Measurements from ENCODE around the gene SHOX.

Gene SHOX

DNA sequence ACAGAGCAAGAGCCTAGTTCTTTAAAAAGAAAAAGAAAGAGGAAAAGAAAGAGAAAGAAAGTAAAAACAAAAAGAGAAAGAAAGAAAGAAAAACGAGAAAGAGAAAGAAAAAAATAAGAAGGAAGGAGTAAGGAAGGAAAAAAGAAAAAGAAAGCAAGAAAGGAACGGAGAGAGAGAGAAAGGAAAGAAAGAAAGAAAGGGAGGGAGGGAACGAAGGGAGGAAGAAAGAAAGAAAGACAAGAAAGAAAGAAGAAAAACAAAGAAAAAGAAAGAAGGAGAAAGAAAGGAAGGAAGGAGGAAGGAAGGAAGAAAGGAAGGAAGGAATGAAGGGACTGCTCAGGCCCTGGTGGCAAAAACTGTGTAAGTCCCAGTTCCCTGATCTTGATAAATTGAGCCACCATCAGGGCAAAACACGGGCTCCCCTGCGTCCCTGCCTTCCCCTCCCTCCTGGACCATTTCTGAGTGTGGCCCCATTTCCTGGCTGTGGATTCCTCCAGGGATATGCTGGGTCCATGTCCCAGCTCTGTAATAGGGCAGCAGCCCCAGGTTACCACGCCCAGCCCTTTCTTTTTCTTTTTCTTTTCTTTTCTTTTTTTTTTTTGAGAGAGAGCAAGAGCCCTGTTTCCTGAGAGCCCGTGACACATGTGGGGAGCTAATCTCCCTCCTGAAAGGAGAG lies 44.8 kb downstream of the SHOX start:
- Histone ChIP-seq H2AFZ (ENCODE audit: low read depth) (peak overlapping the region; percentile 18; the same call in 1 of the 2 replicates), H3K4me3 (IDR thresholded peaks at IDR 0.05; ENCODE audit: insufficient read depth, low read depth, low read length) (no peak overlapping the region), H3K4me2 (no peak overlapping the region), H3K27me3 (ENCODE audit: insufficient read depth, low read depth) (no peaks in the 10 kb centered on the region), H3K27ac (no peak overlapping the region), H4K20me1 (ENCODE audit: insufficient read depth) (no peaks in the 10 kb centered on the region), H3K36me3 (ENCODE audit: insufficient read depth) (no peaks in the 10 kb centered on the region), H3K79me2 (ENCODE audit: insufficient read depth, low read depth) (no peaks in the 10 kb centered on the region), H3K9ac (no peak overlapping the region), H3K4me1 (ENCODE audit: low read depth, poor library complexity, severe bottlenecking) (no peaks in the 10 kb centered on the region)
- TF ChIP-seq, protein P1, sequence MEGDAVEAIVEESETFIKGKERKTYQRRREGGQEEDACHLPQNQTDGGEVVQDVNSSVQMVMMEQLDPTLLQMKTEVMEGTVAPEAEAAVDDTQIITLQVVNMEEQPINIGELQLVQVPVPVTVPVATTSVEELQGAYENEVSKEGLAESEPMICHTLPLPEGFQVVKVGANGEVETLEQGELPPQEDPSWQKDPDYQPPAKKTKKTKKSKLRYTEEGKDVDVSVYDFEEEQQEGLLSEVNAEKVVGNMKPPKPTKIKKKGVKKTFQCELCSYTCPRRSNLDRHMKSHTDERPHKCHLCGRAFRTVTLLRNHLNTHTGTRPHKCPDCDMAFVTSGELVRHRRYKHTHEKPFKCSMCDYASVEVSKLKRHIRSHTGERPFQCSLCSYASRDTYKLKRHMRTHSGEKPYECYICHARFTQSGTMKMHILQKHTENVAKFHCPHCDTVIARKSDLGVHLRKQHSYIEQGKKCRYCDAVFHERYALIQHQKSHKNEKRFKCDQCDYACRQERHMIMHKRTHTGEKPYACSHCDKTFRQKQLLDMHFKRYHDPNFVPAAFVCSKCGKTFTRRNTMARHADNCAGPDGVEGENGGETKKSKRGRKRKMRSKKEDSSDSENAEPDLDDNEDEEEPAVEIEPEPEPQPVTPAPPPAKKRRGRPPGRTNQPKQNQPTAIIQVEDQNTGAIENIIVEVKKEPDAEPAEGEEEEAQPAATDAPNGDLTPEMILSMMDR (conservative IDR thresholded peaks at IDR 0.05; ENCODE audit: low read depth, low read length): no peak

DNA sequence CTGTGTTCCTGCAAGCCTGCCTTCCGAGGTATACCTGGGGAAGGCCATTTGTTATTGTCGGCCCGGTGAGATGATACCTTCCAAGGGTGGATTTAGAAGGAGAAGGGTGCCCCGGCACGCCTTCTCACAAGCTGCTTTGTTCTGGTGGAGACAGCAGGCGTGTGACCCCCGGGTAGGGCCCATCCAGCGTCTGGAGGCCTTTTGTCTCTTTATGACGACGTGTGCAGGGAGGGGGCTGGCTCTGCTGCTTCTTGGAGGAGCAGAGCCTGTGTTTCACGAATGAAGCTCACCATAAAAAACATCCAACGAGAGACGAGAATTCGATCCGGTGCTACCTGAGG lies 45.3 kb downstream of the SHOX start:
- Histone ChIP-seq H3K27ac (no peak overlapping the region), H3K9ac (no peak overlapping the region), H3K4me3 (IDR thresholded peaks at IDR 0.05; ENCODE audit: insufficient read depth, low read depth, low read length) (no peak overlapping the region), H3K36me3 (ENCODE audit: insufficient read depth) (no peaks in the 10 kb centered on the region), H3K79me2 (ENCODE audit: insufficient read depth, low read depth) (no peaks in the 10 kb centered on the region), H3K4me1 (ENCODE audit: low read depth, poor library complexity, severe bottlenecking) (no peaks in the 10 kb centered on the region), H3K4me2 (no peak overlapping the region), H4K20me1 (ENCODE audit: insufficient read depth) (no peaks in the 10 kb centered on the region), H3K27me3 (ENCODE audit: insufficient read depth, low read depth) (no peaks in the 10 kb centered on the region), H2AFZ (ENCODE audit: low read depth) (no peak overlapping the region)
- TF ChIP-seq, protein P1 (conservative IDR thresholded peaks at IDR 0.05; ENCODE audit: low read depth, low read length): no peak

DNA sequence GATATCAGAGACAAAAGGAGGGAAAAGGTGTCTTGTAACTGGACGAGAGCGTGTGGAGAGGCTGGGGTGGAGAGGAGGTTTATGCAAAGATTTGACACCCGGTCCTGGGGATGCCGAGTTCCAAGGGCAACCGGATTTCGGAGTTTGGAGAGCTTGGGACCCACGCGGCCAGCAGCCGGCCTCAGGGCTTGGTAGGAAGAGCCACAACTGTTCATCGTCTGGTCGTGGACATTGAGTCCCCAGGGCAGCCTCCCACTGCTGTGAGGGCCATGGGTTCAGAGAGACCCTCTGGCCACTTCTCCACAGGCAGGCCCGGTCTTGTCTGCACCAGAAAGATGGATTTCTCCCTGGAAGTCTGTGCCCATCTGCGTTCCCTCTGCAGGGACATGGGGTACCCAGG lies 46.8 kb downstream of the SHOX start:
- Histone ChIP-seq H3K27ac (no peak overlapping the region), H3K27me3 (ENCODE audit: insufficient read depth, low read depth) (no peaks in the 10 kb centered on the region; the same call in 1 of the 2 replicates), H3K4me2 (no peak overlapping the region), H3K9ac (no peak overlapping the region), H3K4me1 (ENCODE audit: low read depth, poor library complexity, severe bottlenecking) (no peaks in the 10 kb centered on the region), H3K79me2 (ENCODE audit: insufficient read depth, low read depth) (no peaks in the 10 kb centered on the region), H2AFZ (ENCODE audit: low read depth) (no peak overlapping the region), H4K20me1 (ENCODE audit: insufficient read depth) (no peaks in the 10 kb centered on the region), H3K4me3 (IDR thresholded peaks at IDR 0.05; ENCODE audit: insufficient read depth, low read depth, low read length) (no peak overlapping the region), H3K36me3 (ENCODE audit: insufficient read depth) (no peaks in the 10 kb centered on the region)
- TF ChIP-seq, protein P1 (conservative IDR thresholded peaks at IDR 0.05; ENCODE audit: low read depth, low read length): no peak

DNA sequence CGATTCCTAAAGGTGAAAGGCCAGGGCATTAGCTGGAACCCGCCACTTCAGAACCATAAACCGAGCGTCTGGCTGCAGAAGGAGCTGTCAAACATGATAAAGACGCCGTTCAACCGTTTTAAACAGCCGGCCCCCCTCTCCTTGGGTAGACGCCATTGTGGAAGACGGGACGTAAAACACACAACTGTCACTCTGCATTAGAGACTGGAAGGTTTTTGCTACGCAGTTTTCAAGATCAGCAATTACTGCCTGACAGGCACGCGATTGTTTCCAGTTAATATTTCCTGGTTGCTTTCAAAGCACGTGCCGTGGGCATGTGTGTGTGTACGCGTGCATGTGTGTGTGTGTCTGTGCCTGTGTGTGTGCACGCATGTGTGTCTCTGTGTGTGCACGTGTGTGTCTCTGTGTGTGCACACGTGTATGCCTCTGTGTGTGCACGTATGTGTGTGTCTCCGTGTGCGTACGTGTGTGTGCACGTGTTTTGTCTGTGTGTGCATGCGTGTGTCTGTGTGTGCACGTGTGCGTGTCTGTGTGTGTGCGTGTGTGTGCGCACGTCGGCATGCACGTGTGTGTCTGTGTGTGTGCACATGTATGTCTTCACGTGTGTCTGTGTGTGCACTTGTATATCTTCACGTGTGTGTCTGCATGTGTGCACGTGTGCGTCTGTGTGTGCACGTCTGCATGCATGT lies 48.8 kb downstream of the SHOX start:
- TF ChIP-seq, protein P1 (conservative IDR thresholded peaks at IDR 0.05; ENCODE audit: low read depth, low read length): no peak
- no peak overlapping the region for H3K9ac ChIP-seq
- no peaks in the 10 kb centered on the region for H3K36me3 ChIP-seq (ENCODE audit: insufficient read depth)
- H3K27ac ChIP-seq: no peak overlapping the region
- H3K27me3 ChIP-seq (ENCODE audit: insufficient read depth, low read depth): no peaks in the 10 kb centered on the region; the same call in 1 of the 2 replicates
- H4K20me1 ChIP-seq (ENCODE audit: insufficient read depth): no peaks in the 10 kb centered on the region
- H2AFZ ChIP-seq (ENCODE audit: low read depth): no peak overlapping the region
- H3K4me2 ChIP-seq: no peak overlapping the region
- H3K79me2 ChIP-seq (ENCODE audit: insufficient read depth, low read depth): no peaks in the 10 kb centered on the region
- no peaks in the 10 kb centered on the region for H3K4me1 ChIP-seq (ENCODE audit: low read depth, poor library complexity, severe bottlenecking)
- no peak overlapping the region for H3K4me3 ChIP-seq (IDR thresholded peaks at IDR 0.05; ENCODE audit: insufficient read depth, low read depth, low read length)

Data from KMS-11 (cell line).